GM10266 (cell line): ENCODE results near the gene SLAMF9.

Source experiments
- DNase-seq: peaks from one replicate; pipeline ENCODE4 v3.0.0; 2012; ENCODE audit errors: extremely low spot score
- CTCF ChIP-seq: IDR thresholded peaks from 2 replicates; pipeline ENCODE4 v1.5.1; 2012; ENCODE audit warnings: mild to moderate bottlenecking, low read depth; ENCODE audit not compliant: control insufficient read depth, insufficient read depth; ENCODE audit errors: missing control alignments

Gene SLAMF9

DNA sequence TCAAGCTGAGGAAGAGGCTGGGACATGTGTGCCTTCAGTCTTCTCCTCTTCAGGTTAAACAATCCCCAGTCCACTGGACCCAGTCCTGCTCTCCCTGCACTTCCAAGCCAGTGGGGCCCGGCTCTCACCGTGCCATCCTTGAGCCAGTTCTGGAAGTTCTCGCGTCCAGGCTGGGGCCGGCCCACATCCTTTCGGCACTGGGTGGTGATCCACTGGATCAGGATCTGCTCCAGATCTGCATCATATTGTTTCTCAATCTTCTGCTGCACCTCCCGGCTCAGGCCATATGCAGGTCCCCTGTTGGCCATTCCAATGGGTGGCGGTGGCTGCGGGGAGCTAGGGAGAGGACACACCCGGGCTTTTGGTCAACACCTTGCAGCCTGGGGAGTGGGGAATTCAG is 33.8 kb downstream of the SLAMF9 start:
- no peak for TF ChIP-seq CTCF
- no peak for DNase-seq

DNA sequence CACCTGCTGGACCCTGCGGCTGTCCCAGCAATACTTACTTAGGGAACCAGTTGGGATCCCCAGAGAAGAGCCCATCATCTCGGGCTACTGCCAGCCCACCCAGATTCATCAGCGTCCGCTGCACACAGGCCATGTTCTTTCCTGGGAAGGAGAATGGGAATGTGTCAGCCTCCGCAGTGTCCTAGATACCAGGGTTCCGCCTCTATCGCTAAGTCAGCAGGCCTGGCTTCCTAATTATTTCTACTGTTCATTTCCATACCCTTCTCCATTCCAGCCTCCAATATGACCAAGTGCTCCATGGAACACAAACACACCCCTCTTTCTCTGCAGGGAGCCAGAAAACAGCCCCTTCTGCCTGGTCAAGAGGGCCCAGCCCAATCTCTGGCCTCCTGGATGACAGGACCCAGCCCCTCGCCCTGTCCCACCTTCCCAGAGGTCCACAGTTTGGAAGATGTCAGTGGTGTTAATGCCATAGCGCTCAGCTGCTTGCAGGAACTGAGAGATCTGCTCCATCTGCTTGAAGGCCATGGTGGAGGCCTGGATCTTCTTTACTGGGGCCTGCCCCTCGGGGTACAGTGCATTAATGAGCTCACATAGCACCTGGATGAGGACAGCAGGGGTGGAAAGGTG is 34.7 kb downstream of the SLAMF9 start:
- DNase-seq = no peak
- no peak for TF ChIP-seq CTCF

GRCh38 chr1:159918352-159919200 is 35.5 kb downstream of the SLAMF9 start:
- DNase-seq = no peak
- TF ChIP-seq CTCF = no peak

- DNase-seq = no peak
- no peak for TF ChIP-seq CTCF
Observed at GRCh38 chr1:159917533-159918351, 36.3 kb downstream of the SLAMF9 start.

- no peak for DNase-seq
- TF ChIP-seq CTCF = no peak
Observed at GRCh38 chr1:159916242-159917051, 37.6 kb downstream of the SLAMF9 start.

DNA sequence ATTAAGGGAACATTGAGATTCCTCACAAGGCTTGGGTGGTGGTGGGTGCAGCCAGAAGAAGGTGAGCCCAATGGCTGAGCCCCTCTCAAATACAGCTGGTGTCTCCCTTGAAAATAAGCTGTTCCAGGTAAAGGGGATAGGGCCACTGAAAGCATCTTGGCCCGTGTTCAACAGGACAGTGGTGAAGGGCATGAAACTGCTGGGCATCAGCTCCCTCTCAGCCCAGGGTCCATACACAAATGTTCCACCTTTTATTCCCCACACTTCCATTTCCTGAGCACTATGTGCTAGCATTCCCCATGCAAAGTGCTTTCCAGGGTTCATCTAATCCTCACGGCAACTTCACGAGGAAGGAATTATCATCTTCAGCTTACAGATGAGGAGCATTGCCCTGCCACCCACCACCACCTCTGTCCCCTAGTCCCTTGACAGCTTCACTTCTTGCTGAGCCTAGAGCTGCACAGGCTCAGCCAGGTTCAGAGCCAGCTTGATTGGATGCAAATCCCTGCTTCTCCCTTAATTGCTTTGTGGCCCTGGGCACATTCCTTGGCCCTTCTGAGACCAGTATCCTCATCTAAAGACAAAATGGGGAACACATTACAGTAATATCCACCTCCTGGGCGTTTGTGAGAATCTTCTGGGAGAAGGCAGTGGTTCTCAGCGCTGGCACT is 38.3 kb downstream of the SLAMF9 start:
- no peak for TF ChIP-seq CTCF
- no peak for DNase-seq
